SK-MEL-5 (cell line): ENCODE results near the gene SMAD3. TPM values are rescaled to one million over a fixed set of nuclear protein-coding genes. Genes with fewer than 3 reads are reported as not detected.
"Not testable (repeated sequence)": the region's sequence is repeated elsewhere in the genome, so short reads cannot be mapped to it uniquely, and the experiment has no call there.

Experiments used
- DNase-seq: peaks from one replicate; pipeline ENCODE4 v3.0.0-alpha.2; 2016; ENCODE audit warnings: low read depth, low spot score
- in situ Hi-C: cut with HindIII; loops from 2 replicates; pipeline ENCODE4 v1.10.0; 2016; ENCODE audit warnings: low sequenced_read_pairs, high pct_unique_total_duplicates, low pct_unique_long_range_greater_than_20kb
- total RNA-seq: library from RNA; depleted of rRNA; stranded (reverse); fragments of >200 nt; shearing (Covaris generic); gene quantifications from 2 replicates; pipeline ENCODE4 v1.2.3, GENCODE V29; 2014

The SMAD3 gene
- total RNA-seq, 1 experiment from 2014 or later, result 5.6 TPM

DNA sequence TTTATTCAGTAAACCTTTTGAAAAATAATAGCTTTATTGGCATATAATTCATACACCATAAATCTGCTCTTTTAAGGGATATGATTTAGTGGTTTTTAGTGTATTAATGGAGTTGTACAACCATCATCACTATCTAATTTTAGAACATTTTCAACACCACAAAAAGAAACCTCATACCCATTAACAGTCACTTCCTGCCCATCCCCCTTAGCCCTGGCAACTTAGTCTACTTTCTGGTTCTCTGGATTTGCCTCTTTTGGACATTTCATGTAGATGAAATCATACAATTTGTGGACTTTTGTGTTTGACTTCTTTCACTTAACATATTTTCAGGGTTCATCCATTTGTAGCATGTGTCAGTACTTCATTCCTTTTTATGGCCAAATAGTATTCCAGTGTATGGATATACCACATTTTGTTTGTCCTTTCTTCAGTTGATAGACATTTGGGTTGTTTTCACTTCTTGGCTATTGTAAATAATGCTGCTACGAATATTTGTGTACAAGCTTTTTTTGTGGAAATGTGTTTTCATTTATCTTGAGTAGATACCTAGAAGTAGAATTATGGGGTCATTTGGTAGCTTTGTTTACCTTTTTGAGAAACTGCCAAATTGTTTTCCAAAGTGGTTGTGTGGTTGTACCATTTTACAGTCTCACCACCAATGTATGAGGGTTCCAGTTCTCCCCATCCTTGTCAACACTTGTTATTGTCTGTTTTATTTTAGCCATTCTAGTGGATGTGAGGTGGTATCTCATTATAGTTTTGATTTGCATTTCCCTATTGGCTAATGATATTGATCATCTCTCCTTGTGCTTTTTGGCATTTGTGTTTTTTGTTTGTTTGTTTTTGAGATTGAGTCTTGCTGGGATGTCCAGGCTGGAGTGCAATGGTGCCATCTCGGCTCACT is 45.8 kb downstream of the SMAD3 start:
- no peak for DNase-seq
- in situ Hi-C loops, result no loop called here

DNA sequence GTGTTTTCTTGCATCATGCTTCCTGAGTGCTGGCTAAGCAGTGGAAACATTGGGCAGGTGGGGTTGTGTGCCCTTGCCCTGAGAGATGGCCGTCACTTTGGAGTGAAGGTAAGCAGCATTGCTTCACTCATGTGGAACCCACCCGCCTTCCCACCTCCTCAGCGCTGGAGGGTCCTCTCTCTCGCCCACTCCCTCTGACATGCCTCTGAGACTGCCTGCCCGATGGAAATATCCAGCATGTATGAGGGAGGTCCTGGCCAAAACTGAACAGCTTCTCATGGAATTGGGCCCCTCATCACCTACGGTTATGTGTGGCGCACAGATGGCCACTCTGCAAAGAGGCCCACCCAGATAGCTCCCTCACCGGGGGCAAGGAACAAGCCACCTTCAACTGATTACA is 48.6 kb downstream of the SMAD3 start:
- in situ Hi-C loops, result no loop called here
- no peak for DNase-seq

DNA sequence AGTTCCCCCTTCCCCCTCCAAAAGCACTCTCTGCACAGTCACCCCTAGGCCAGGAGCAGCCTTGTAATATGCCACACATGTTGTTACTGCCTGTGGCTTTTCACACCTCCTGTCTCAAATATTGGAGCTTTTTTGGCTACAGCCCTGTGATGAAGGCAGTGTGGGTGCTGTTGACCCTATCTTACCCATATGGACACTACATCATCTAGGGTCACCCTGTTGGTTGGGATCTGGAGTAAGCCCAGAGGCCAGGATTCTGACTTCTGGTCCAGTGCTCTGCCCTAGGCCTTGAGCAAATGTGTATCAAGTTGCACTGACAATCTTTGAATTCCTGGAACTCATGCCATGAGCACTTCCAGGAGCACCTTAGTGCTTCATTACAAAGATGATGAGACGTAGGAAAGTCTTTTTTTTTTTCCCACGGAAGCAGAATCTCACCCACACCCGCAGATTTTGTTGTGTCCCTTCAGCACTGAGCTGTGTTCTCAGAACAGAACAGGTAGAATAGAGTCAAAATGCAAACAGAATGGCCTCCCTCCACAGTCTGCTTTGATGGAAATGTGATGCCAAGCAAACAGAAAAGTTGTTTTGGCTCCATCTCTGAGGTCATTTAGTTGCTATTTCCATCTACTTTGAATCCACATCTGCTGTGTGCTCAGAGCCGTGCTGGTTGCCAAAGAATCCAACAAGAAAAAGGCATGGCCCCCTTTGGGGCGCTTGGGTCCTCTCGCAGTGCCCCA is 49.6 kb downstream of the SMAD3 start:
- DNase-seq, result no peak
- in situ Hi-C loops, result no loop called here

DNA sequence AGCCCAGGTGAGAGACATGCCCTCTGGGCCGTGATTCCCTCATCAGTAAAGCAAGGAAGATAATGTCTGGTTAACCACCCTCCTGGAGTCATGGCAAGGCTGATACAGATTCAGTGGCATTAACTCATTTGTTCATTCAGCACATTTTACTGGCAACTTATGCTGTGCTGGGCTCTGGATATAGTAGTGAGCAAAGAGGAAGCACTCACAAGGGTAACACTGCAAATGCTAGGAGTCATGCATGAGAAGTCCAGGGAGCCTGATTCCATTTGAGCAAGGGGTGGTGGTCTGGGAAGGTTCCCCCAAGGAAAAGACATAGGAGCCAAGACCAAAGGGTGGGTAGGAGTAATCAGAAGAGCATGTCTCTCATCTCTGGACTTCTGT is 50.2 kb downstream of the SMAD3 start:
- no peak for DNase-seq
- in situ Hi-C loops, result no loop called here

DNA sequence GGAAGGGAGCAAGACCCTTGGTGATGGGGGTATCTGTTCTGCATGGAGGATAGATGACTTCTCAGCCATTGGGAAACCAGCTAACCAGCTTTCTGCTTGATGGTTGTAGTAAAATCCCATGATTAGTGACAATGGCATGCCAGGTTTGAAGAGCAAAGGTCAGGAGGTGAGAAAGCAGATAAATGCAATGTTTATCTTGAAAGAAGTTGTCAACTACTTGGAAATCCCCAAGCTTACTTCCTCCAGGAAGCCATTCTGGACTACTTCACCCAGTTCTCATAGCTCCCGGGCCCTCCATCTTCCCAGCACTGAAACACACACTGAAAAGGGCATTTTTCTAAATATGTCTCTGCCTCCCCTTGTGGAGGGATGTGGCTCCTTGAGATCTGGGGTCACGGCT is 51.3 kb downstream of the SMAD3 start:
- in situ Hi-C loops, result no loop called here
- no peak for DNase-seq

DNA sequence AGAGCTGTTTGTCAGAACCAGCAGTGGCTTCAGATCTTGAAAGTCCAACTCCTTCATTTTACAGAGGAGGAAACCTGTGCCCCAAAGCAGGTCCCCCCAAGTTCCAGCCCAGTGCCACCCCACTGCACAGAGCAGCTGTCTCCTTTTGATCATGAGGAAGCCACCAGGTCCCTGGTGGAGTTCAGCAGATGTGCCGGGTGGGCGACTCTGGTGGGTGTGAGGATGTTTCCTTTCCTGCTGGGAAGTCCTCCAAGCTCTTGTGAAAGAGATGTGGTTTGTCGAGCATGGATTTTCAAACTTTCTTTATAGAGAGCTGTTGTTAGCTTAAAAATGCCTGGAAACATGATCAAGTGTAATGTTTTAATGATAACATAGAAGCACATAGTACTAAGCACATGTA is 52.0 kb downstream of the SMAD3 start:
- DNase-seq, result no peak
- in situ Hi-C loops, result no loop called here

DNA sequence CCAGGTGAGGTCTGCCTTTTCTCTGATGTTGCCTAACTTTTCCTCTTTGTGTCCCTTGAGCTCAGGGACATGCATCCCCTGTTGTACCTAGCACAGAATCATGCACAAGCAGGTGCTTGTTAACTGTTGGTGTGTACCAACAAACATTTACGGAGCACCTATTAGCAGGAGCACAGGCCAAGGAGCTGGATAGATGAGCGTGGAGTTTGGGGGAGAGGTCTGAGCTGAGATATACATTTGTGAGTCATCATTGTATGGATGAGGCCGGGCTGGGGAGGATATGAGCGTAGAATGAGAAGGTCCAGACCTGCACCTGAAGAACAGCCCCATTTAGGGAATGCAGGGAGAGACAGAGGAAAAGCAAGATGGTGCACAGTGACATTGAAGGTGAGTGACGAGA is 53.4 kb downstream of the SMAD3 start:
- in situ Hi-C loops, result no loop called here
- no peak for DNase-seq

DNA sequence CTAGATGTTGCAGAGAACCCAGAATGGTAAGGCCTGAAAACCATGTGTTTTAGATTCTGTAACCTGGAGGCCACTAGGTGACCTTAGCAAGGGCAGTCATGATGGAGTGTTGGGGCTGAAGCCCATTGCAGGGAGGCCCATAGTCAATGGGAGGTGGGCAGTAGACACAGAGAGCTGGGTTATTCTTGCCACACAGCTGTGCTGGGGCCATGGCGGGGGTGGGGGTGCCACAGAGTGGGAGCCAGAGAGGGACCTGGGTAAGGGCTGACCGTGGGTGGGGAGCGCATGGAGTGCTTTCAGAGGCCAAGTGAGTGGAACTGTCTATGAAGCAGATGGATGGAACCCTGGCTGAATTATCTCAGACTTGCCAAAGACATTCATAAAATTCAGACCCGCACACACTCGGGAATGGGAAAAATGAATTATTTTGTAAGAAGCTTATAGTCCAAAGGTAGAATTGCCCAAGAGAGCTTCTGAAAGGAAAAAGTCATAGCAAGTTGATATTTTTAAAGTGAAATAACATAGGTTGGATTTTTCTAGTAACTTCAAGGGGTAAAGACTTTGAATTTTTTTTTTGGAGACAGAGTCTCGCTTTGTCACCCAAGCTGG is 53.9 kb downstream of the SMAD3 start:
- in situ Hi-C loops, result no loop called here

DNA sequence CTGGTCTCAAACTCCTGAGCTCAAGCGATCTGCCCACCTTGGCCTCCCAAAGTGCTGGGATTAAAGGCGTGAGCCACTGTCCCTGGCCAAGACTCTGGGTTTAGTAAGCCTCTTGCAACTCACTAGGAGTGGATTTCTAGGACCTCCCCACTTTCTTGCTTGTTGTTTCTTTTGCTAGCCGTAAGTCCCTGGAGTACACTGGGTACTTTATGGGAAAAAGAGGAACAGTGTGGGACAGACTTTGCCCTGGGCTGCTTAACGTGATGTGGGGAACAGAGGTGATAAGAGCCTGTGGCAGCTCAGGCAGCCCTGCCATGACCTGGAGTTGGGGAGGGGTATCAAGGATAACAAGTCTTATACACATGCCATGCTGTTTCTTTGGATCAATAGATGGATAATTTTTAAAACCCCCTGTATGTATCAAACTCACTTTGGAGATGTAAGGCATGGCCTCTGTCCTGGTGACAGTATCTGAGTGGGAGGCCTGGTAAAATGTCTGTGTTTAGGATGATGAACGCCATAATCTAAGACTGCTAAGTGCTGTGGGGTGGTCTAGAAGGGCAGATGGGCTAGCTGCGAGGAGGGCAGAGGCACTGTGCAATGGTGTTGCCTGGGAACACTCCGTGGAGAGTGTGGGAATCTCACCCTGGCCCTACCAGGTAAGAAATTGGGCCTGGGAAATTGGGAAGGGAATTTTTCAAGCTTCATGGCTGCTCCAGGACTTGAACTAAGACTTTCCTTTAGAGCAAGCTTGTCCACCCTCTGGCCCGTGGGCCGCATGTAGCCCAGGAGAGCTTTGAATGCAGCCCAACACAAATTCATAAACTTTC is 54.8 kb downstream of the SMAD3 start:
- in situ Hi-C loops, result no loop called here
- DNase-seq, result no peak

More for the DNA sequence above, 53.9 kb downstream of the SMAD3 start:
- no peak for DNase-seq

DNA sequence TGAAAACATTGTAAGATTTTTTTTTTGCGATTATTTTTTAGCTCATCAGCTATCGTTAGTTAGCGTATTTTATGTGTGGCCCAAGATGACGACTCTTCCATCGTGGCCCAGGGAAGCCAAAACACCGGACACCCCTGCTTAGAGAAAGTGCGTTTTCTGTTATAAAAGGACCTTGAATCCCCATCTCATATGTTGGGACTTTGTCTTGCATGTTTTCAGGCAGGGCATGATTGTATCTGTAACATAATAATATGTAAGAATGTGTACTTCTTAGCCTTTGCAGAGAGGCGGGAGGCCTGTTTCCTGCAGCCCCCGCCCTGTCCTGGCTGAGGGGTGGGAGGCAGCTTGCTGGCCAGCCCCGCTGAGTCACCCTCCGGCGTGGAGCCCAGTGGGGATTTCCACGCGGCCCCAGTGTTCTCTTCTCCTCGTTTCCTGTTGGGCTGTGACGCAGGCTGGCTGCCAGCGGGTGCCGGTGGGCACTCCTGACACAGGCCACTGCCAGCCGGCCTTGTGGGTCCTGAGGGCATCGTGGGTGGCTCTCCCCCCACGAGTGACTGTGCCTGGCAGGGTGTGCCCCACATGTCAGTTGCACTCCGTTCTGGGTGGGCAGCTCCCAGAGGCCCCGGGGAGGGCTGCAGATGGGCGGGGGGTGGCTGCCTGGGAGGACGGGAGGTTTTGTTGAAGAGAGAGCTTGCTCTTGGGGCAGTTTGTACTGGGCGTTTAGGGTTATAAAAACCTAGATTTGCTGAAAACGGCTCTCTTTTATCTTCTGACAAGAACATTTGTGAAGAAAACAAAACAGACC is 55.6 kb downstream of the SMAD3 start:
- no peak for DNase-seq
- in situ Hi-C loops, result no loop called here

DNA sequence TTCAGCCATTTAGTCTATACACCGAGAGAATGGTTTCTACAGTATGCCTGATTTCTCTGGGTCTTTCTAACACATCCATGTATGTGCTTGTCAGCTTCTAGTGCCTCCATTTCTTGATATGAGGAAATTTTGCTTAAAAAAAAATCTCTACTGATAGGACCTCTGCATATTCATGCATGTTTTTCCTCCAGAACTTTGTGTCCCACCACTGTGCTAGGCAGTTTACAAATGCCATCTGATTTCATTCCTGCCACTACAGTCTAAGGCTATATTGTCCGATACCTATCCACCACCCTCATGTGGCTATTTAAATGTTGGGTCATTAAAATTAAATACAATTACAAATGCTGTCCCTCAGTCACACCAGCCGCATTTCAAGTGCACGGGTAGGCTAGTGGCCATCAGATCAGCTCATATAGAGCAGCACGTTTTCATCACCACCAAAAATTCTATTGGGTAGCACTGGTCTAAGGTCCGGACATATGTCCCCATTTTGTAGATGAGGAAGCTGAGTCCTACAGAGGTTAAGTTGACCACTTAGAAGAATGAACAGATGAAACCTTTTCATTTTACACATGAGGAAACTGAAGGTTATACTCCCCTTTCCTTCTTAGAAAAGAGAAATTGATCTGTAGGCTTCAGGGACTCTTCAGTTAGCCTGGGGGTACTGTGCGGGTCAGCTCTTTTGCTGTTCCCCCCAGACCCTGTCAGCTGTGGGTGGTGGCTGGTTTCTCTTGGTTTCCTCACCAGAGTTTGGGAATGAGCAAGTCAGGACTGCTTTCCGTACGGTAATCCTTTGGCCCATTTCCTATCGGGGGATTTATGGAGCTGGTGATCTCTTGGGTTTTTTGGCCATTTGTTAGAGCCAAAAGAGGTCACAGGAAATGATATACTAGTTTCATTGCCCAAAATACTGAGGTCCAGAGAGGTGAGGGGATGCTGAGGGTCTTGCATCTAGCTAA is 56.5 kb downstream of the SMAD3 start:
- in situ Hi-C loops, result no loop called here
- DNase-seq, result no peak

DNA sequence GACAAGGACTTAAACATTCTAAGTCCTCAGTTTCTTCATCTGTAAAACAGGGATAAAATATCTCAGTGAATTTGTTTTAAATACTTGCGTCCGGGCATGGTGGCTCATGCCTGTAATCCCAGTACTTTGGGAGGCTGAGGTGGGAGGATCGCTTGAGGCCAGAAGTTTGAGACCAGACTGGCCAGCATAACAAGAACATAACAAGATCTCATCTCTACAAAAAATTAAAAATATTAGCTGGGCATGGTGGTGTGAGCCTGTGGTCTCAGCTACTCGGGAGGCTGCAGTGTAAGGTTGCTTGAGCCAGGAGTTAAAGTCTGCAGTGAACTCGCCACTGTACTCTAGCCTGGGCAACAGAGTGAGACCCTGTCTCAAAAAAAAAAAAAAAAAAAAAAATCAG is 57.4 kb downstream of the SMAD3 start:
- in situ Hi-C loops, DNase-seq: not testable (repeated sequence)

DNA sequence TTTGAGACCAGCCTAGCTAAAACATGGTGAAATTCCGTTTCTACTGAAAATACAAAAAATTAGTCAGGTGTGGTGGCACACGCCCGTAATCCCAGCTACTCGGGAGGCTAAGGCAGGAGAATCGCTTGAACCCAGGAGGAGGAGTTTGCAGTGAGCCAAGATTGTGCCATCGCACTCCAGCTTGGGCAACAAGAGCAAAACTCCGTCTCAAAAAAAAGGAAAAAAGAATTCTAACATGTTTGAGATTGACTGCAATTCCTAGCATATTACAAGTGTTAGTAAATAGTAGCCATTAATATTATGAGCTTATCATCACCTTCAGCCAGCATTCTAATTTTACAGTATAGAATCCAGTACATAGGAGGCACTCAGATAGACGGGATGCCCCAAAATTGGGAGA is 57.9 kb downstream of the SMAD3 start:
- in situ Hi-C loops, DNase-seq: not testable (repeated sequence)

DNA sequence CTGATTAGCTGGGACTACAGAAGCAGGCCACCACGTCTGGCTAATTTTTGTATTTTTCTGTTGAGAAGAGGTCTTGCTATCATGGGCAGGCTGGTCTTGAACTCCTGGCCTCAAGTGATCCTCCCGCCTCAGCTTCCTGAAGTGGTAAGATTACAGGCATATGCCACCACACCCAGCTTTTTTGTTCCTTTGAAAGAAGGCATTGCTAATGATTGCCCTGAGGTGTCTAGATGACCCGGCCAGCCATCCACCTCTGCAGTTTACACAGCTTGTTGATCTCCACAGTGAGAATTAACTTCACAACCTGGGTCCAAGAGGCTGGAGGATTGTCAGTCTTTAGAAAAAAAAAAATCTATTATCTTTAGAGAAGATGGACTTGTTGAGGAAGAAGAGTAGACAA is 58.7 kb downstream of the SMAD3 start:
- in situ Hi-C loops, result no loop called here
- DNase-seq, result no peak

DNA sequence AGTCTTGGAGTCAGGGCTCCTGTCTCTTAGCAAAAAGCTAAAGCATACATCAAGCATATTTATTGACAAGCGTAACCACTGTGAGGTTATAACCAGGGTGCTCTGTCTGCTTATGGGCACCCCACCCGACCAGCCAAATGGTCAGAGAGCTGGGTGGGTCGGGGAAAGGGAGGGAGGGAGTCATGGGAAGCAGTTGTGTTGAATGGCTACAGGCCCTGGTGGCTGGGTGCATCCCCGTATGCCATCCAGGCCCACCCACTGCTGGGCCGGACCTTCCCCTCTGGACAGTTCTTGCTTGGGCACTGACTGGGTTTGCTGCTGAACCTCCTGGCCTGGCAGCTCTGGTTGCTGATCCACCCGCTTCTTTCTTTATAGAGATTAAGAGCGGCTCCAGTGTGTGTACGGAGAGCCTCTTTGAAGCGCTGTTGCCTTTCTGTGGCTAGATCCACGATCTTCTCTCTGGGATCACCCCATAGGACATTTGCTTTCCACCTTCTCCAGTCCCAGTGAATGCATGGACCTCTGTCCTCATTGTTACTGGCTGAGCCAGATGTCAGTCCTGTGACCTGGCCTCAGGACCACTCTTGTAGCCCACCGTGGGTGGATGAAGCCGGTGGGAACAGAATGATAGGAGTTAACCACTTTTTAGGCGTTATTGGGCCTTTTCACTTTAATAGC is 59.6 kb downstream of the SMAD3 start:
- in situ Hi-C loops, result no loop called here
- DNase-seq, result no peak
